ENCODE results near the gene PRDM8. TPM values are rescaled to one million over a fixed set of nuclear protein-coding genes. Genes with fewer than 3 reads are reported as not detected.

PRDM8 gene
- total RNA-seq, 2 donors from 2014 or later = not detected

GRCh38 chr4:80219301-80220025, 22.2 kb downstream of the PRDM8 start:
- peaks cover 80% of the 10 kb centered on the region for H3K27me3 ChIP-seq (ENCODE audit: control insufficient read depth, insufficient read depth, low read length, poor library complexity, severe bottlenecking)
- H3K4me1 Mint-ChIP-seq = no peaks in the 10 kb centered on the region
- no peak overlapping the region for H3K4me3 Mint-ChIP-seq
- no peak overlapping the region for H3K9ac ChIP-seq (ENCODE audit: extremely low read depth, low read length, poor library complexity, severe bottlenecking)
- no peaks in the 10 kb centered on the region for H3K36me3 ChIP-seq (ENCODE audit: control insufficient read depth, insufficient read depth, low read length)
- TF ChIP-seq CTCF (conservative IDR thresholded peaks at IDR 0.05) = no peak
- no peaks in the 10 kb centered on the region for H3K9me3 ChIP-seq (ENCODE audit: control insufficient read depth, low read length)
- peaks cover 52% of the 10 kb centered on the region for H3K27me3 Mint-ChIP-seq (ENCODE audit: insufficient read depth)
- 26 to 61% methylated on average over 3 to 5 of the region's 5 CpGs for WGBS, 2 experiments (ENCODE audit: insufficient coverage in 1 of 2, insufficient read length in 1 of 2)
- no peaks in the 10 kb centered on the region for H3K9me3 Mint-ChIP-seq
- DNase-seq = peak; percentile 58
- H3K4me3 ChIP-seq (ENCODE audit: low read length) = no peak overlapping the region
- H3K36me3 Mint-ChIP-seq (ENCODE audit: low read depth) = no peaks in the 10 kb centered on the region
- no peak overlapping the region for H3K27ac ChIP-seq (ENCODE audit: low read depth, low read length)
- no peak overlapping the region for H3K27ac Mint-ChIP-seq
- H3K4me1 ChIP-seq (ENCODE audit: control insufficient read depth, insufficient read depth, low read length) = no peaks in the 10 kb centered on the region

GRCh38 chr4:80220711-80221110, 23.4 kb downstream of the PRDM8 start:
- Histone ChIP-seq H3K4me1 (ENCODE audit: control insufficient read depth, insufficient read depth, low read length) (no peaks in the 10 kb centered on the region), H3K27me3 (ENCODE audit: control insufficient read depth, insufficient read depth, low read length, poor library complexity, severe bottlenecking) (peaks cover 80% of the 10 kb centered on the region), H3K4me3 (ENCODE audit: low read length) (no peak overlapping the region), H3K9me3 (ENCODE audit: control insufficient read depth, low read length) (no peaks in the 10 kb centered on the region), H3K9ac (ENCODE audit: extremely low read depth, low read length, poor library complexity, severe bottlenecking) (no peak overlapping the region), H3K27ac (ENCODE audit: low read depth, low read length) (no peak overlapping the region), H3K36me3 (ENCODE audit: control insufficient read depth, insufficient read depth, low read length) (no peaks in the 10 kb centered on the region)
- H3K9me3 Mint-ChIP-seq = no peaks in the 10 kb centered on the region
- no peak overlapping the region for H3K4me3 Mint-ChIP-seq
- no peaks in the 10 kb centered on the region for H3K36me3 Mint-ChIP-seq (ENCODE audit: low read depth)
- WGBS, 2 experiments (ENCODE audit: insufficient coverage in 1 of 2, insufficient read length in 1 of 2) = 38 to 52% methylated on average over 1 to 3 of the region's 3 CpGs
- no peak for TF ChIP-seq CTCF (conservative IDR thresholded peaks at IDR 0.05)
- no peak overlapping the region for H3K27ac Mint-ChIP-seq
- no peaks in the 10 kb centered on the region for H3K4me1 Mint-ChIP-seq
- peaks cover 46% of the 10 kb centered on the region for H3K27me3 Mint-ChIP-seq (ENCODE audit: insufficient read depth)
- no peak for DNase-seq

GRCh38 chr4:80221161-80221560, 23.9 kb downstream of the PRDM8 start:
- Mint-ChIP-seq H3K4me3 (no peak overlapping the region), H3K27me3 (ENCODE audit: insufficient read depth) (peaks cover 46% of the 10 kb centered on the region), H3K4me1 (no peaks in the 10 kb centered on the region), H3K9me3 (no peaks in the 10 kb centered on the region), H3K27ac (no peak overlapping the region), H3K36me3 (ENCODE audit: low read depth) (no peaks in the 10 kb centered on the region)
- no peak for DNase-seq
- Histone ChIP-seq H3K27ac (ENCODE audit: low read depth, low read length) (no peak overlapping the region), H3K4me1 (ENCODE audit: control insufficient read depth, insufficient read depth, low read length) (no peaks in the 10 kb centered on the region), H3K36me3 (ENCODE audit: control insufficient read depth, insufficient read depth, low read length) (no peaks in the 10 kb centered on the region), H3K4me3 (ENCODE audit: low read length) (no peak overlapping the region), H3K9ac (ENCODE audit: extremely low read depth, low read length, poor library complexity, severe bottlenecking) (no peak overlapping the region), H3K27me3 (ENCODE audit: control insufficient read depth, insufficient read depth, low read length, poor library complexity, severe bottlenecking) (peaks cover 75% of the 10 kb centered on the region), H3K9me3 (ENCODE audit: control insufficient read depth, low read length) (no peaks in the 10 kb centered on the region)
- TF ChIP-seq CTCF (conservative IDR thresholded peaks at IDR 0.05) = peak; percentile 64
